OCI-LY7 (cell line): Measurements from ENCODE around the gene ISM1. TPM values are rescaled to one million over a fixed set of nuclear protein-coding genes. Genes with fewer than 3 reads are reported as not detected.

Experiments
- BruUV-seq: library from RNA; stranded (reverse); fragments of 400-500 nt; replicated peaks from 2 replicates; lab custom pipeline; 2021; lab: Mats Ljungman, UMichigan
- CTCF ChIA-PET: fragments of 300-600 bp; sonication (Branson Sonifier 250); formaldehyde crosslinking; loops from one replicate; lab custom pipeline; 2022; ENCODE audit warnings: antibody characterized with exemption; ENCODE audit not compliant: unreplicated experiment; lab: Charles Lee
- POLR2A ChIA-PET: fragments of 300-600 bp; sonication (Branson Sonifier 250); formaldehyde crosslinking; loops from one replicate; lab custom pipeline; 2022; ENCODE audit warnings: antibody characterized with exemption; lab: Charles Lee
- DNase-seq: peaks from one replicate; pipeline ENCODE4 v3.0.0-alpha.2; 2015; ENCODE audit warnings: low spot score
- H2AFZ ChIP-seq: fragments of 200-600 bp; sonication (generic), shearing (Covaris generic); 2 replicates; pipeline ENCODE4 v1.6.1; 2014; ENCODE audit warnings: mild to moderate bottlenecking, antibody characterized with exemption, low read length, moderate library complexity
- H3K27ac ChIP-seq: fragments of 200-600 bp; sonication (generic); 2 replicates; pipeline ENCODE4 v1.5.1; 2014; ENCODE audit warnings: mixed run types, low read depth, mild to moderate bottlenecking, moderate library complexity, low read length, inconsistent platforms; ENCODE audit not compliant: poor library complexity, severe bottlenecking
- H3K36me3 ChIP-seq: fragments of 200-600 bp; sonication (generic); 2 replicates; pipeline ENCODE4 v1.6.1; 2014; ENCODE audit warnings: mild to moderate bottlenecking, antibody characterized with exemption, low read length, moderate library complexity, mixed read lengths; ENCODE audit not compliant: insufficient read depth
- H3K4me1 ChIP-seq: fragments of 200-600 bp; sonication (generic); 2 replicates; pipeline ENCODE4 v1.5.1; 2014; ENCODE audit warnings: mild to moderate bottlenecking, low read length; ENCODE audit not compliant: insufficient read depth, poor library complexity, severe bottlenecking
- H3K4me2 ChIP-seq: fragments of 200-600 bp; sonication (generic); 2 replicates; pipeline ENCODE4 v1.6.1; 2014; ENCODE audit warnings: mild to moderate bottlenecking, low read length
- H3K4me3 ChIP-seq: fragments of 200-600 bp; sonication (generic); 2 replicates; pipeline ENCODE4 v1.5.1; 2014; ENCODE audit warnings: mild to moderate bottlenecking, low read depth, low read length; ENCODE audit not compliant: poor library complexity, severe bottlenecking
- H3K79me2 ChIP-seq: fragments of 200-600 bp; sonication (generic); 2 replicates; pipeline ENCODE4 v1.6.1; 2016; ENCODE audit warnings: low read depth, mild to moderate bottlenecking, low read length, moderate library complexity, mixed read lengths; ENCODE audit not compliant: insufficient read depth
- H3K9me2 ChIP-seq: fragments of 200-600 bp; sonication (generic); 2 replicates; pipeline ENCODE4 v1.6.1; 2016; ENCODE audit warnings: mild to moderate bottlenecking, low read length, mixed read lengths; ENCODE audit not compliant: insufficient read depth
- H3K9me3 ChIP-seq: fragments of 200-600 bp; sonication (generic); 2 replicates; pipeline ENCODE4 v1.6.1; 2014; ENCODE audit warnings: mild to moderate bottlenecking, mixed run types, low read length, mixed read lengths
- H4K20me1 ChIP-seq: fragments of 200-600 bp; sonication (generic); 2 replicates; pipeline ENCODE4 v1.6.1; 2014; ENCODE audit warnings: mild to moderate bottlenecking, antibody characterized with exemption, low read length, moderate library complexity, mixed read lengths; ENCODE audit not compliant: insufficient read depth
- EZH2phosphoT487 ChIP-seq: fragments of 200-600 bp; sonication (generic); IDR thresholded peaks from 2 replicates; pipeline ENCODE4 v1.6.1; 2018; ENCODE audit warnings: low read depth, borderline replicate concordance, mild to moderate bottlenecking, mixed run types, antibody characterized with exemption, low read length, moderate library complexity, mixed read lengths
- intact Hi-C: fragments of 100-400 bp; cut with micrococcal nuclease; formaldehyde crosslinking; loops from one replicate; pipeline ENCODE4 v1.10.0; 2022; ENCODE audit not compliant: unreplicated experiment
- total RNA-seq, 2 experiments: library from RNA; depleted of rRNA in 1 of 2; stranded (reverse); fragments of >200 nt in 1 of 2; shearing (Covaris generic) in 1 of 2; gene quantifications; 2 replicates each; pipeline ENCODE4 v1.2.3, GENCODE V29; 2014 to 2022
- TF ChIP-seq, protein P1 (sequence below): fragments of 200-600 bp; sonication (generic); conservative IDR thresholded peaks from 2 replicates; pipeline ENCODE4 v1.5.1; 2014; ENCODE audit warnings: mild to moderate bottlenecking, antibody characterized with exemption, low read length, moderate library complexity, mixed read lengths

ISM1 gene
- total RNA-seq, 2 experiments from 2014 or later: not detected

DNA sequence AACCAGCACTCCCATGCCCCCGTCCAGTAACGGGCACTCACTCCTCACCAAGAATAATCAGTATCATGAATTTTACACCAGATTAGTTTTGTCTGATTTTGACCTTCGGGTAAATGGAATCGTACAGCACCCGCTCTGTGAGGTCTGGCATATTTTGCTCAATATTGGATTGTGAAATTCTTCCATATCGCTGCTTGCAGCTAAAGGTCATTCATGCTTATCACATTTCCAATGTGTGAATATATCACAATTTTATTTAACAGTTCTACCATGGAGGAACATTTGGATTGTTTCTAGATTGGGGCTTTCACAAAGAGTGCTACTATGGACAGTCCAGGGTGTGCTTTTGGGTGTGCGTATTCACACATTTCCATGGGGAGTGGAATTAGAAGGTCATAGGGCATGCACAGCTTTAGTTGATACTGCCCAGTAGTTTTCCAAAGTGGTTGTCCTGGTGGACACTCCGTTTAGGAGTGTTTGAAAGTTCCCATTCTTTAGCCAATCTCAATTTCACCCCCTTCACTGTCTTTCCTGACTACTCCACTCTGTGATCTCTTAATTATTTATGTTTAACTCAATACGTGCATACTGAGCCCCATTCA lies 86.6 kb downstream of the ISM1 start:
- no peak overlapping the region for H3K27ac ChIP-seq
- no peak overlapping the region for H3K4me2 ChIP-seq
- TF ChIP-seq EZH2phosphoT487: no peak
- TF ChIP-seq, protein P1, sequence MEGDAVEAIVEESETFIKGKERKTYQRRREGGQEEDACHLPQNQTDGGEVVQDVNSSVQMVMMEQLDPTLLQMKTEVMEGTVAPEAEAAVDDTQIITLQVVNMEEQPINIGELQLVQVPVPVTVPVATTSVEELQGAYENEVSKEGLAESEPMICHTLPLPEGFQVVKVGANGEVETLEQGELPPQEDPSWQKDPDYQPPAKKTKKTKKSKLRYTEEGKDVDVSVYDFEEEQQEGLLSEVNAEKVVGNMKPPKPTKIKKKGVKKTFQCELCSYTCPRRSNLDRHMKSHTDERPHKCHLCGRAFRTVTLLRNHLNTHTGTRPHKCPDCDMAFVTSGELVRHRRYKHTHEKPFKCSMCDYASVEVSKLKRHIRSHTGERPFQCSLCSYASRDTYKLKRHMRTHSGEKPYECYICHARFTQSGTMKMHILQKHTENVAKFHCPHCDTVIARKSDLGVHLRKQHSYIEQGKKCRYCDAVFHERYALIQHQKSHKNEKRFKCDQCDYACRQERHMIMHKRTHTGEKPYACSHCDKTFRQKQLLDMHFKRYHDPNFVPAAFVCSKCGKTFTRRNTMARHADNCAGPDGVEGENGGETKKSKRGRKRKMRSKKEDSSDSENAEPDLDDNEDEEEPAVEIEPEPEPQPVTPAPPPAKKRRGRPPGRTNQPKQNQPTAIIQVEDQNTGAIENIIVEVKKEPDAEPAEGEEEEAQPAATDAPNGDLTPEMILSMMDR: no peak
- H3K36me3 ChIP-seq: no peaks in the 10 kb centered on the region
- H3K9me2 ChIP-seq: no peaks in the 10 kb centered on the region
- H3K79me2 ChIP-seq: no peaks in the 10 kb centered on the region
- BruUV-seq: no TSS peak
- DNase-seq: no peak
- H4K20me1 ChIP-seq: no peaks in the 10 kb centered on the region
- H3K9me3 ChIP-seq: no peaks in the 10 kb centered on the region
- ChIA-PET POLR2A (interaction anchor here (1.2 kb wide), 1 partner anchor 13 kb away, joined by 3 read pairs; no protein-coding TSS in a partner anchor), CTCF (no interaction called here)
- H3K4me1 ChIP-seq: no peaks in the 10 kb centered on the region
- intact Hi-C loops: no loop called here
- H3K4me3 ChIP-seq: no peak overlapping the region
- H2AFZ ChIP-seq: no peak overlapping the region

DNA sequence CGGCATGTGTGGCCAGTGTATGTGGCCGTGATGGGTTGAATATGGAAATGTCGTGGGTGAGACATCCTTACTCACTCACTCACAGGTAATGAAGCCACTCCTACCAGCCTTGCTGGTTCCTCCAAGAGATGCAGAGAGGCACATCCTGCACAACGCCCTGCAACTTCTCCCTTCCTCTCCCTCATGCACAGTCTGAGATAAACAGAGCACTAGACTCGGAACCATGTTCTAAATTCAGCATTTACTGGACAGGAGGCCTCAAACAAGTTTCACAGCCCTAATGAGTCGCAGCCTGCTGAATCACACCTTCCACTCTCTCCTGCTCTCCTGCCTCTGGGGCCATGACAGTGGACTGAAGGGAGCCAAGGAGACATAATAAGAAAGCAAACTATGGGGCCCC lies 91.2 kb downstream of the ISM1 start:
- Histone ChIP-seq H3K9me2 (no peaks in the 10 kb centered on the region), H3K27ac (no peak overlapping the region), H3K9me3 (no peaks in the 10 kb centered on the region), H3K4me1 (no peaks in the 10 kb centered on the region), H3K4me3 (no peak overlapping the region), H4K20me1 (no peaks in the 10 kb centered on the region), H3K36me3 (no peaks in the 10 kb centered on the region), H3K79me2 (no peaks in the 10 kb centered on the region), H3K4me2 (no peak overlapping the region), H2AFZ (no peak overlapping the region)
- no TSS peak for BruUV-seq
- no peak for TF ChIP-seq EZH2phosphoT487
- TF ChIP-seq, protein P1: no peak
- intact Hi-C loops: no loop called here
- CTCF ChIA-PET: no interaction called here
- no peak for DNase-seq
- POLR2A ChIA-PET: no interaction called here

DNA sequence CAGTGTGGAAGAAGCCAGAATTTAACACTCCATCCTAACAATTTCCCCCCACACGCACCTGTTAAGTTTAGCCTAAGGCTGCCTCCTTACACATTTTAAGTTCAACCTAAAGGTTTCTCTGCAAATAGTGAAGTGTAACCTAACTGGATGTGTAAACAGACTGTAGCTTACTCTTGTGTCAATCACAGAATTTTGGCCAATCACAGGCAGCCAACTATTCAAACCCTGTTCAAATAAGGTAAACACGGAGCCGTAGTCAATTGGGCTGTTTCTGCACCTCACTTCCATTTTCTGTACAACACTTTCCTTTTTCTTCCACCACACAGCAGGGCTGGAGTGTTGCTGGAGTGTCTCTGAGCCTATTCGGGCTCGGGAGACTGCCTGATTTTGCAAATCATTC lies 92.1 kb downstream of the ISM1 start:
- H4K20me1 ChIP-seq: no peaks in the 10 kb centered on the region
- no peak overlapping the region for H3K4me2 ChIP-seq
- no peak overlapping the region for H2AFZ ChIP-seq
- TF ChIP-seq, protein P1: no peak
- TF ChIP-seq EZH2phosphoT487: no peak
- no peaks in the 10 kb centered on the region for H3K36me3 ChIP-seq
- H3K27ac ChIP-seq: no peak overlapping the region
- BruUV-seq: no TSS peak
- DNase-seq: no peak
- no peak overlapping the region for H3K4me3 ChIP-seq
- no peaks in the 10 kb centered on the region for H3K4me1 ChIP-seq
- POLR2A ChIA-PET: no interaction called here
- CTCF ChIA-PET: no interaction called here
- H3K79me2 ChIP-seq: no peaks in the 10 kb centered on the region
- intact Hi-C loops: no loop called here
- H3K9me2 ChIP-seq: no peaks in the 10 kb centered on the region
- H3K9me3 ChIP-seq: no peaks in the 10 kb centered on the region
